Stimulated activated CD4-positive, alpha-beta T cell treated with anti-CD3 and anti-CD28 coated beads, Interleukin-15, amount 100 ng/mL, for 1 hour (primary cell): ENCODE data around the gene ZNF536.
"Not testable (repeated sequence)": the region's sequence is repeated elsewhere in the genome, so short reads cannot be mapped to it uniquely, and the experiment has no call there.

ENCODE experiments used
- DNase-seq, 2 donors: peaks; one replicate each; pipeline ENCODE4 v3.0.0-alpha.2; 2020; ENCODE audit warnings: low read depth in 1 of 2, low spot score in 1 of 2

The ZNF536 gene

DNA sequence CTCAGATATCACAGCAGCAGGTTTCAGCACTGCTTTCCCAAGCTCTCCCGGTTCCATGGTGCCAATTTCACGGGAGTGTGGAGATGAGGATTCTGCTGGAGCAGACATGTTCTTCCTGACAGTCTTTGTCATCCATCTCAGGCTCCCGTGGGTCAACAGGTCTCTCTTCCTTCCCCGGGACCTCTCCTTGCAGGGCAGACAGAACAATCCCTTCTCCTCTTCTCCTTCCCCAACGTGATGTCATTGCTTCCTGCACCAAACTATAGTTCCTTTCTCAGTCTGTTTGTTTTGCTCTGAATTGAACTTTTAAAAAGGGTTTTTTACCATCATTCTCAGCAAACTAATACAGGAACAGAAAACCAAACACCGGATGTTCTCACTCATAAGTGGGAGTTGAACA, 107.9 kb downstream of the ZNF536 start:
- no peak for DNase-seq

DNA sequence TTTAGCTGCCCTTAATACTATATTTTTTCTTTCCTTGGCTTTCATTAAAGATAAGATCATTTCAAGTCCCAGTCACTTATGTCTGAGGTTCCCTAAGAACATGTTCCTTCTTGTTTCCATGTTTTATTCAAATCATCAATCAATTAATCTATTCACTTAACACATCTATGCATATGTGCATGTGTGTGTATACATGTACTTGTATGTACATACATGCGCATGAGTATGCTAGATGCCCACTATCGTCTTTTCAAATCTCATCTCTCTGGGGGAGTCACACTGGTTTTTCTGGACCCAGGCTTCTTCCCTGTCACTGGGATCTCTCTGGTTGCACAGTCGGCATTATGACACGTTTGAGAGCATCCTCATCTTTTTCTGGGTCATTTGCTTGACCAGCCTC, 108.9 kb downstream of the ZNF536 start:
- no peak for DNase-seq

DNA sequence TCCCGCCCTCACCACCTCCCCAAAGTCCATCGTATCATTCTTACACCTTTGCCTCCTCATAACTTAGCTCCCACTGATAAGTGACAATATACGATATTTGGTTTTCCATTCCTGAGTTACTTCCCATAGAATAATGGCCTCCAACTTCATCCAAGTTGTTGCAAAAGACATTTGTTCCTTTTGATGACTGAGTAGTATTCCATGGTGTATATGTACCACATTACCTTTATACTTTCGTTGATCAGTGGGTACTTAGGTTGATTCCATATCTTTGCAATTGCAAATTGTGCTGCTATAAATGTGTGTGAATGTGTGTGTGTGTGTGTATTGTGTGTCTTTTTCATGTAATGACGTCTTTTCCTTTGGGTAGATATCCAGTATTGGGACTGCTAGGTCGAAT, 109.6 kb downstream of the ZNF536 start:
- DNase-seq = no peak

DNA sequence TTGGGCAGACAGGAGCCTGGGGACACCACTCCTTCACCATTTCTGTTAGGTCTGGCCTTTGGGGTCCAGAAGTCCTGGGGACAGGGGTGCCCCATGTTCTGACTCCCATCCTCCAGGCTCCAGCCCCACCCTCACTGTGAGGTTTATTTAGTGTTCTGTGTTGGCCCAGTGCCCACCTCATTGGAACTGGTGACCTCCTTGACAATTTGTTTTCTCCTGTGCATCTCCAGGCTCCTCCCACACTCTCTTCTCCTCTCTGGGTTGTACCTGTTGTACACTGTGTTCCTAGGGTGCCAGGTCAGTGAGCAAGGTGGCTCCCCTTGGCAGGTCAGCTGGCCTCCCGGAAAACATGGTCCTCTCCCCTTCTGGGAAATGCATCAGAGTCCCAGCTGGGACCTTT, 110.8 kb downstream of the ZNF536 start:
- DNase-seq = no peak

DNA sequence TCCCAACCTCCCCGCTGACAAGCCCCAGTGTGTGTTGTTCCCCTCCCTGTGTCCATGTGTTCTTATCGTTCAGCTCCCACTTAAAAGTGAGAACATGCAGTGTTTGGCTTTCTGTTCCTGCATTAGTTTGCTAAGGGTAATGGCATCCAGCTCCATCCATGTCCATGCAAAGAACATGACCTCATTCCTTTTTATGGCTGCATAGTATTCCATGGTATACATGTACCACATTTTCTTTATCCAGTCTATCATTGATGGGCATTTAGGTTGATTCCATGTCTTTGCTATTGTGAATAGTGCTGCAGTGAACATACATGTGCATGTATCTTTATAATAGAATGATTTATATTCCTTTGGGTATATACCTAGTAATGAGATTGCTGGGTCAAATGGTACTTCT, 114.1 kb downstream of the ZNF536 start:
- DNase-seq = not testable (repeated sequence)

DNA sequence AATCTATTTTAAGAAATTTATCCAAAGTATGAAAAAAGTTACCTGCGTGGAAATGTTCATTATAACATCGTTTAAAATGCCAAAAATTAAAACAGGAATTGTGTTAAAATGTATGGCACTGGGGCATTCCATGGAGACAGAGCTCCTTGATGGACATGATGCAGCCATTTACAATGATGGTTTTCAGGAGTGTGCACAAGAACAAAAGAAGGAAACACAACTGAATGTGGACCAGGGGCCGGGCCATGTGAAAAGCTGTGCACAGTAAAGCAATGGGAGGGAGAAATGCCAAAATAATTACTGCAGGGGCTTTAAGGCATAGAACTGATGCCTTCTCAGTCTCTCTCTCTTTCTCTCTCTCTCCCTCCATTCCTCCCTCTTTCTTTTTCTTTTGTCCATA, 115.0 kb downstream of the ZNF536 start:
- no peak for DNase-seq

DNA sequence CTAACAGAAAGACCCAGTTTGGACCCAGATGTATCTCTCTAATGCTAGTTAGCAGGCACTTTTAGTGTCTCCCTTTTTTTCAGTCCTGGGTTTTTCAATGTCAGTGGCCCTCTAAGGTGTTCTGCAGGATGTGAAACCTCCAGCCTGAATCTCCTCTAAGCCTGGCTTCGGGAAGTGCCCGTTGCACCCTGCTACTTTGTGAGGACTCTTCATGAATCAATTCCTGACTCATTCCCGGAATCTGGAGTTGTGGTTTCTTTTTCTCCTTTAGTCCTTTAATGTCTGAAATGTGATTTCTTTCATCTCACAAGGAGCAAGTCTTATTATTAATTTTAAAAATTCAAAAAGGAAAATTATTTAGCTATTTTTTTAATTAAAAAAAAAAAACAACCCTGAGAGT, 116.0 kb downstream of the ZNF536 start:
- DNase-seq = no peak

DNA sequence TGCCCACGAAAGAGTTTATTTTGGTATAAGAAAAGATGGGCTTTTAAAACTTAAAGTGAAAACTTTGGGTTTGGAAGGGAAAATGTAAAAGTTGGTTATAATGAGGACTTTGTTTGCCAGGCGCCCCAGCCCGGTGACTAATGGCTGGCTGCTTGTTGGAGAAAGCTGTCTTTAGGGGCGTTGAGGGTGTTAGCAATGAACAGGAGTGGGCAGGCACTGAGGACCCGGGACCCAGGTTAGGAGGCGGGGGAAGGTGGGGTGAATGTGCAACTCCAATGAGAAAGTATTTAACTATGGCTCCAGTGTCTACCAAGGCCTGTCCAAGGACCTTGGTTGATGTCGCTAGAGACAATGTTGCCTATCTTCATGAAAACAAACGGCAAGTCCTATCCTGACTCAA, 118.6 kb downstream of the ZNF536 start:
- no peak for DNase-seq

DNA sequence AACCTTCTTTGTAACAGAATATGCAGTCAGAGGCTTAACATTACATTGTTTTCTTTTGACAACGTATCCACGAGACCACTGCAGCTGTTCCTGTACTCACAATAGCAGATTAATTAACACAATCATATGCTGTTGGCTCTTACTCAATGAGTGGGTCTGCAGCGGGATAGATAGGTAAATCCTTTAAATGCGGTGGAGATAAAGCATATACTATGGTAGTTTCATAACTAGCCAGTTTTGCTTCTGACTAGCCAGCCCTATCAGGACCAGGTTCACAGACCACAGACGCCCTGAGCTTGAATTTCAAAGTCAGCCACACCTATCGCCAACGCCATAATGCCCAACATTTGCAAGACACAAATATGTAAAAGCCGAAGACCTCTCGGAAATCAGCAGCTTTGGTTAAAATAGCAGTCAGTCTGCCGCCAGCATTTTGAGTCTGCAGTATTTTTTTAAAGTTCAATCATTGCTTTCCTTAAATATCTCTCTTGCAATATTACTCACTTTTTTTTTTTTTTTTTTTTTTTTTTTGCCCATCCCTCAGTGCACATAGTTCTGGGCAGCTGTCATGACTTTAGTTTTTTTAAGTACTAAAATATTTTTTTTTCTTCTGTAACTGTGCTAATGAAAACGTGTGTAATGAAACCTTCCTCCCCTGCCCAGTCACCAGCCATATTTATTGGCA, 120.5 kb downstream of the ZNF536 start:
- DNase-seq = no peak

DNA sequence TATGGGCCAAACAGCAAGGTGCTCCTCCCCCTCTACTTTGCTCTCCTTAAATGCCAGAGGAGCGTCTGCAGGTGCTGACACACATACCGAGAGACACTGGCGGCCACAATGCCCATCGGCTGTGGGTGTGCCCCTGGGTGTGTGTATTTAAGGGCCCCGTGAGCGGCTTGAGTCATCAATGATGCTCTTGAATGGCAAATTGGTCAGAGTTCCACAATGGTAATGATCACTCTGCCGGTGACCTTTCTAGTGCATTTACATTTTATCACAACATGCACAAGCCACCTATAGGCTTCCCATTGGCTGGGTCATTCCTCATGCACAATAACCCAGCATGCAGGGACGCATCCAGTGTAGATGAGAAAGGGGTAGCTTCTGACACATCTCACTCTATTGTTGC, 124.8 kb downstream of the ZNF536 start:
- no peak for DNase-seq

DNA sequence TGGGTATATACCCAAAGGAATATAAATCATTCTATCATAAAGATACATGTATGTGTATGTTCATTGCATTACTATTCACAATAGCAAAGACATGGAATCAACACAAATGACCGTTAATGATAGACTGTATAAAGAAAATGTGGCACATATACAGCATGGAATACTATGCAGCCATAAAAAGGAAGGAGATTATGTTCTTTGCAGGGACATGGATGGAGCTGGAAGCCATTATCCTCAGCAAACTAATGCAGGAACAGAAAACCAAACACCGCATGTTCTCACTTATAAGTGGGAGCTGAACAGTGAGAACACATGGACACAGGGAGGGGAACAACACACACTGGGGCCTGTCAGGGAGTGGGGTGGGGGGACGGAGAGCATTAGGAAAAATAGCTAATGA, 125.9 kb downstream of the ZNF536 start:
- not testable (repeated sequence) for DNase-seq

DNA sequence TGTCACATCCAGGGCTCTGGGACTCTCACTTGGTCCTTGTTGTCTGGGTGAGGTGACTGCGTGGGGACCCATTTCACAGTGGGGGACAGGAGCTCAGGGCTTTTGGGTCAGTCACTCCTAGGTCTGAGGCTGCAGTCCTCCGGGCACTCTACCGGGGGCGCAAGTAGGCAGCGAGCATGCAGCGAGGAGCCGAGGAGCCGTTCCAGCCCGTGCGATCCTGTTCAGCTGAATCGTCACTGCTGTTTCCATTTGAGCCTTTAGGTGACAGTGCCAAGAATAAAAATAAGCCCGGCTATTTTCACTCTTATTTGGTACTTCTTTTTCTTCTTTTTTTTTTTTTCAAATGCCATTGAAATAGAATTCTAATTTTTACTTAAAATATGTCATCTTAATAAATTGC, 126.5 kb downstream of the ZNF536 start:
- DNase-seq = no peak

DNA sequence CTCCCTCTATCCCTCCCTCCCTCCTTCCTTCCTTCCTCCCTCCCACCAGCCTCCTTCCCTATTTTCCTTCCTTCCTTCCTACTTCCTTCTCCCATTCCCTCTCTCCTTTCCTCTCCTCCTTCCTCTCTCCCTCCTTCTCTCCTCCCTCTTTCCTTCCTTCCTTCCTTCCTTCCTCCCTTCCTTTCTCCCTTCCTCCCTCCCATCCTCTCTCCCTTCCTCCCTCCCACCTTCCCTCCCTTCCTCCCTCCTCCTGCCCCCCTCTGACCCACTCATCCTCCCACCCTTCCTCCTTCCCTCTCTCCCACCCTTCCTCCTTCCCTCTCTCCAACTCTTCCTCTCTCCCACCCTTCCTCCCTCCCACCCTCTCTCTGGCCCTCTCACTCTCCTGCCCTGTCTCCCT, 132.1 kb downstream of the ZNF536 start:
- DNase-seq = no peak

DNA sequence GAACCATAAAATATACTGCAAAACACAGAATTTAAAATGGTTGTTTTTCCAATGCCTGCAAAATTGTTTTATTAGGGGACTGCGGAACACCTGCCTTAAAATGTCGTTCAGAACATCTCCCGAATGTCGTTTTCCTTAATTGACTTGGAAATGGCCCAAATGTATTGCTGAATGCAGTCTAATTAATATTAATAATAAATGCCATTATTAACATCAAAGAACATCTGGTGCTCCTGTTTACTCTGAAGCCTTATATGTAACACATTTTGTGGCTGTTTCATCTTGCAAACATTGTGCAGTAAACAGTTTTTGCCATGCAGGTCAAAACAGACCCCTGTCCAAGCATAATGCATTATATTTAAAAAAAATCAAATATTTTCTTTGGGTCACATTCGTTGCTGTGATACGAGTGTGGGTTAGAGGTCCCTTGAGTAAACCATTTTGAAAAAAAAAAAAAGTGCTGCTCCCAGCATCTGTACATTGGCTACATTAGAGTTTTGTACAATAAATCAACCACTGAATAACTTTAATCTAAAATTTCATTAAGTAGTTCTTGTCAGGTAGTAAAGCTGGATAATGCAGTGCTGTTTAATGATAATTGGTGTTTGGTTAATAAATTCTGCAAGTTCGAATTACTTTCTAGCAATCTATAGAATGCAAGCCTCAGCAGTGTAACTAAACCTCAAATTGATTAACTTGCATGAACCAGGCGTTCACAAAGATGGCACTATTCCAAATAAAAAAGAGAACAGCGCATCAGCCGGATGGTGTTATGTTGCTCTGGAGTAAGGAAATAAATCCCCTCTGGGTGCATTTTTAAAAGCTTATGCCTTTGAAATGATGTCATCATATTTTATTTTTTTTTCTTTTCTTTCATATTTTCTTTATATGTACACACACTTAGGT, 140.2 kb downstream of the ZNF536 start:
- DNase-seq = no peak

DNA sequence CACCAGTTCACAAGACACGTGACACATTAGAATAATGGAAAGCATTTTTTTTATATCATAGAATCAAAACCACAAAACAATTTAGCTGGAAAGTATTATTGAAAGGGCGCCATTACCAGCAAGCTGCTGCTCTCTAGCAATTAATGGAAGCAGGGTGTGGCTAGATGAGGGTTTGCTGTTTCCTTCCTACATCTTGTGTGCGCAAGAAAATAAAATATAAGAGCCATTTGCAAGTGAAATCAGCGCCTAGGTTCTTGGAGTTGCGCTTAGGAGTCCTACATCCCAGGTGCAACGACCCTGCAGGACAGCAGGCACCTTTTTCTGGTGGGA, 140.9 kb downstream of the ZNF536 start:
- DNase-seq = no peak

DNA sequence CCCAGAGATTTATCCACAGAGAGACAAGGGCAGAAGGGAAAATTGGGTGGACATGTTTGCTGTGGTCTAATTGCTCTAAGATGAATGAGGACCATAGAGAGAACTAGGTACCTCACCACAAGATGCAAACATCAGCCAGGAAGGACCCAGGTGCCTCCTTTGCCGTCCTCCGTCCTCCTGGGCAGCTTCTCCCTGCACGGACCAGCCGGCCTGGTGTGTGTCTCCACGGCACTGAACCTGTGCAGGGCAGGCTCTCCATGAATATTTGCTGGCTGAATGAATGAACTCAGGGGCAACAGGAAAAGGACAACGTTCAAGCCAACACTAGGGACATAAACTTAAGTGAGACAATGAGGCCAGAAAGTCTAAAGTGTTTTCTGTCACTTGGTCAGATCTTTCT, 143.9 kb downstream of the ZNF536 start:
- no peak for DNase-seq

DNA sequence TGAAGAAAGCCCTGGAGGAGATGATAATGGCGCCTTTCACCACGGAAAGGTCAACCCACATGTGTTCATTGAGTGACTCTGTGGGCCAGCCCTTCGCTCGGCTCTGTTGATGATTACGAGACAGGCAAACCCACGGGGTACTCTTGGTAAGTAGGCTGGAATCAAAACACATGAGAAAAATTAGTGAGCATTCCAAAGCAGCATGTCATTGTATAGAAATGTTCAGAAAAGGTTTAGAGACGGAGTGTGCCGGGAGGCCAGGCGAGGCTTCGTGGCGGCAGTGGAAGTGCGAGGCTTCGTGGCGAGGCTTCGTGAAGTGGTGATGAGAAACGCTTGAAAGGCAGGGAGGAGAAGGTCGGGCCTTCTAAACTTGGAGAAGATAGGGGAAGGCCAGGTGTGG, 144.3 kb downstream of the ZNF536 start:
- DNase-seq = no peak

DNA sequence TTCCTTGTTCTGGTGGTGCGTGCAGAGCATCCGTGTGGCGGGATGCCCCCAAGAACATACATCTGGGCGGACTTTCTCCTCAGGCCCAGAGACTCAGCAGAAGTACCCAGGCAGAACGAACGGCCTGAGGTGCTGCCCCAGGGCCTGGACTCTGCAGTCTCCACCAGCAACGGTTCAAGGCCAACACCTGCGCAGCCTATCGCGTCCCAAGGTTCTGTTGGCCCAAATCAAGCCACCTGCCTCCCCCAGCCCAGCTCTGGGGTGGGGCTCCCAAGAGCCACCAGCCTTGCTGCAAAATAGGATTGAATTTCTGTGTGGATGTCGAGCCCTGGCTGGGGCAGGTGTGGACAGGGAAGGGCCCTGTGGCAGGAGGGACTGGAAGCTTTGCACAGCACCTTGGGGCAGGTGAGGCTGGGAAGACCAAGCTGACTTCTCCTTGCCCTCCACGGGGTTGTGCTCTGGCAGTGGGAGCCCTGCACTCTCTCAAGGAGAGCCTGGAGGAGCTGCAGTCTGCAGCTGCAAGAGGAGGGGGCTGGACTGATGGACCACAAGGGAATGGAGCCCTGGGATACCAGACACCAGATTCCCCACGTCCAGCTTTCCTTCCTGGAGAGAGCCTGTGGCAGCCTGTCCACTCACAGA, 146.9 kb downstream of the ZNF536 start:
- no peak for DNase-seq

DNA sequence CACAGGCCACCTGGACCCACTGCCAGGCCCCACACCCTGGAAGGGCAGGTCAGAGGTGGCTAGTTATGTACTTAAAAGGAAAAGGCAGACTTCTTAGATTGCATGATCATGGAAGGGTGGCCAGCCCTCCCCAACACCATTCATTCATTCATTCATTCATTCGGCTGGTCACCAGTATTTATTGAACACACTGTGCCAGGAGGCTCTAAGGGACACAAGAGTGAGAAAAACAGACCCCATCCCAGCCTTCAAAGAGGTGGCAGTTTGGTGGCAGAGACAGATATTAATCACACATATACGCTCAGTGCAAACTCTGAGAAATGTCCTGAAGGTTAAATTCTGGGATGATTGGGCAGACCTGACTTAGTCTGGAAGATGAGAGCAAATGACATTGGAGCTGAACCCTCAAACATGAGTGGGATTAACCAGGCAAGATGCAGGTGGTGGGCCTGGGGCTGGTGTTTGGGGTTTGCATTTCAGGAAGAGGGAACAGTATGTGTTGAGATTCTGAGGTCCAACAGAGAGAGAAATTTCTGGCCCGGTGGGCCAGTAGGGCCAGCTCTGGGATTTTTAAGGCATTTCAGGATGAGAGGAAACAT, 147.5 kb downstream of the ZNF536 start:
- no peak for DNase-seq

DNA sequence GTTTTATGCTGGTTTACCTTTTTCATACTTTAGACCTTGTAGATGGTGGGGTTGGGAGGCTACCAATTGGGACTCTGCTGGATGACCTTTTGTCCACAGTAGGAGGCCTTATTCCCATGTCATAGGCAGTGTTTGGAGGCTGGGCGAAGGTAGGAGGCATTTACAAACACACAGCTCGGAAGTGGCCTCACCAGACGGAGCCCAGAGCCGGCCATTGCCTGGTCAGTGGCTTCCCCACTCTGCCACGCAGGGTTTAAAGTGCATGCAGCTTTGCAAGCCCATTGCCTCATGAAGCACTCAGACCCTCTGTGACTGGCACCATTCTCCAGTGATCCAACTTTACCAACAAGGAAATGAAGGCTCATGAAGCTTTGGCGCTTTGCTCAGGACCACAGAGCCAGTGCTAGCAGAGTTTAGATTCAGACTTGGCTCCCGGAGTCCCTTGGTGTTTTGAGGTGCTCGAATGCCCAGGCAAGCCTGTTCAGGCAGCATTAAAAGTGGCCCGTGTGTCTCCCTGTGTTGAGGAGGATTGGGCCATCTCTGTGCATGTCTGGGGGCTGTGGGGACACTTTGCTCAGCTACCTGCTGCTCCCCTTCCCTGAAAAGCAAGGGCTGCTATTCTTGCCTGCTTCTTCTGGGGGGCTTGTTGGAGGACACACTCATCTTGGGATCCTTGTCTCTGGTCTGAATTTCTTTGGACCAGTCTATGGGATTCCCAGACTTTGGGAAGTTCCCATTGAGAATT, 148.7 kb downstream of the ZNF536 start:
- no peak for DNase-seq

DNA sequence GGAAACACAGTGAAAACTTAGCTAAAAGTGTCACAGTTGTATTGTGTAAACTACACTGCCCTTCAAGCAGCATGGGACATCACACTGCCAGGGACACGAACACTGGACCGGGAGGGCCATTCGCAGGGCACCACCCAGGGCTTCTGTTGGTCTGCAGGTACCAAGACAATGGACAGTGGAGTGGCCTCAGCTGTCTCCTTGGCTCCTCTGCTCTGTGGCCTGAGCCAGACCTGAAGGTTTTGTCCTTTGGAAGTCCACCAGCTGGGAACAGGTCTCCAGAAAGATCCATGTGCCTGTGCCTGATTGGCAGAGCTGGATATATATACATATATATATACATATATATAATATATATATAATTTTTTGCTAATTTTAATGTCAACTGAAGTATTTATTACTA, 149.8 kb downstream of the ZNF536 start:
- DNase-seq = no peak
